NCI-H2171 treated with DMSO at 0.1 percent for 48 hours (cell line): ENCODE results near the gene SLIT3.

Source experiments
- DNase-seq: peaks from one replicate; lab custom pipeline; 2025; lab: John Stamatoyannopoulos, UW

Gene SLIT3

DNA sequence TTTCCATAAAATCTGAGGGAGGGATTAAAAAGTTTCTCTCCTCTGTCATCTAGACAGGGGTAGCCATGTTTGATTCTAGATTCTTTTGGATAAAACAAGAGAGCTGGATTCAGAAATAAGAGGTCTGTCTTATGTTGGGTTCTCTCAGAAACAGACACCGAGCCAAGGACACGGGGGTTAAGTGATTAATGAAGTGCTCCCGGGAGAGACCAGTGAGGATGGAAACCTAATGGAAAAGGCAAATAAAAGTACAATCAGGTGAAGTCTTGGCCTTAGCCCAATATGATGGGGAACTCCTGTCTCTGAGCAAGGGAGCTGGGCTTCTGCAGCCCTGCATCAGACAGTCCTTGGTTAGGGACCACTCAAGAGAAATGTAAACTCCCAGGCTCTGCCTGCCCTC lies 413.0 kb downstream of the SLIT3 start:
- no peak for DNase-seq

DNA sequence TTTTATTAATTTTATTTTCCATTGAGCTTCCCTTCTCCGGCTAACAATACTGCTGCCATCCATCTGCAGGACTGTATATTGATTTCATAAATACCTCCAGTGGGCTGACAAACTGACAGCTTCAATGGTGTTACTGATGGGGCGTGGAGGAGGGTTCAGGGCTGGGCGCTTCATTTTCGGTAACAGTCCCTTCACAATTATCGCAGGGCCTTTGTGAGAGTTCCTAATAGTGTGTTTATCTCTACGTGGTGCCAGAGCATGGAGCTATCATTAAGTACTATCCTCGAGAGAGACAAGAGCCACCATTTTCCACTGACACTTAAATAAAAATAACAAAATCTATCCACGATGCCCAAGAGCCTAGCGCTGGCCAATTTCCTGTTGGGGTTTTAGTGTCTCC lies 414.8 kb downstream of the SLIT3 start:
- DNase-seq: no peak

DNA sequence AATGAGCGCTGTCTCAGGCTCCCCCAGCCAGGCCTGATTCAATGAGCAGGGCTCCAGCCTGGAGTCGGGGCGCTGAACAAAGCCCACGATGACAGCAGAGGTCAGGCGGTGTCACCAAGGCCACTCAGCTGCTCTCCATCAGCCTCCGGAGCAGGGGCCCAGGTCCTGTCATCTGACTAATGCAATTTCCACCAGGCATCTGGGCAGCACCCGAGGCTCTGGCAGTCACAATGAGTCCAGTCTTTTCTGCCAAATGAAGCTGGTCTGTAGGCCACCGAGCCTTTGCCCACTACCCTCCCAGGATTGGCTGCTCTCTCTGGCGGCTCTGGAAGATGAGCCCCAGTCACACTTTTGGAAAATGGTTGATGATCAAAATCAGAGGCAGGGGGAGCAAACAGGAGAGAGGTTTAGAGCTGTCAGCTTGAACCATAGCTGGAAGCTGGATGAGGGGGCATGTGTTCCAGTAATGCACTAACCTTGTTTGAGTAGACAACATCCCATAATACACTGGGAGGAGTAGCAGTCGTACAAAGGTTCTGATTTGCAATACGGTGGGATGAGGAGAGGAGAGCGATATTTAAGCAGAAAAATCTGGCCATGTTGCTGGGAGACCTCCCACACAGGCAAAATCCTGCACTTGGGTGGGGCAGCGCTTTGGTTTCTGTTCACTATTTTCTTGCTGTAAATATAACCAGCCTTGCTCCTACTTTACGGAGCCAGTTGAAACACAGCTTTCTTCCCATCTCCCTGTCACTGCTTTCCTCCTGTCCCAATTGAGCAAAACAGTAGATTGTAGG lies 415.4 kb downstream of the SLIT3 start:
- DNase-seq: no peak

DNA sequence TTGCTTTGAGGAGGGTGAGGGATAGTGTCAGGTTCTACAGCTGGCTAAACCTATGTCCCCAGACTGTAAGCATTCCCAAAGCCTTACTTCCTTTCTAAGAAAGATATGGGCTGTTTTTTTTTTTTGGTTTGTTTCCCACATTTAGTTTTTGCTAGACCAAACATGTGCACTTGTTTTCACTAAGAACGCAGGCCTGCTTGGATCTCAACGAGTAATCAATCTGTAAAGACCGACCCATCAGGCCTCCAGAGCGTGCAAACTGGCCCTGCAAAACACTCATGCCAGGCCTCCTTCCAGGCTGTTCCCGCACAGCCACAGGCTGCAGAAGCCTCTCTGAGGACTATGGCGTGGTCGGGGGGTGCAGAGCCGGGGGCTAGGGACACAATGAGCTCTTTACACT lies 416.9 kb downstream of the SLIT3 start:
- no peak for DNase-seq

DNA sequence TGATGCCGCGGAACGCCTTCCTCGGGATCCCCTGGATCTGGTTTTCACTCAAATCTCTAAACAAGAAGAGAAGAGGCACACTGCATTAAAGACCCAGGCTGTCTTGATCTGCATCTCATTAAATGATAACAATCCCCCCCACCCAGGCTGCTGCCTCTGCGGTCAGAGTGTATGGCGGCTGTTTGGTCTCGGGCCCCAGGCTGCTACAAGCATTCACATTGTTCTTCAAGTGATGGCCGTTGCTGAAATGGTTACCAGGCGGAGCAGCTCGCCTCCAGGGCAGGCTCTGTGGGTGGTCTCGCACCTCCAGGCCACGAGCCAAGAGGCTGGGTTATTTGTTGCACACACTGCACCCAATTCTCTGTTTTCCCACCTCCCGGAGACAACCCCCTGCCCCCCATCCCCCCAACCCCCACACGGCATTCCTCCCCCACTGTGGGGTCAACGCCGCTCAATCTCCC lies 417.6 kb downstream of the SLIT3 start:
- no peak for DNase-seq

DNA sequence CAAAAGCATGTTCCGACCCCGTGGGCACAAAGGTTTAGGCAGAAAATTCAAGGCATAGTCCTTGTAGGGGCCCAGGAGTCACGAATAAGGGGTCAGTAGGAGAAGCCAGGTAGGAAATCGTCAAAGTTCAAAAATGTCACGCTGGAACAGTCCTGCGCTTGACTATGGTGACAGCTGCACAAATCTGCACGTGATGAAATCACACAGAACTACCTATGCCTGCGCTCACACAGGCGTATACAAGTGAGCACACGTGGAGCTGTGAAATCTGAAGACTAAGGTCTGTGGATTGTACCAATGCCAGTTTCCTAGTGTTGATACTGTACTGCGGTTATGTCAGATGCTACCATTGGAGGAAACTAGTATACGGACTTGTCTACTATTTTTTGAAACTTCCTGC lies 418.7 kb downstream of the SLIT3 start:
- no peak for DNase-seq

DNA sequence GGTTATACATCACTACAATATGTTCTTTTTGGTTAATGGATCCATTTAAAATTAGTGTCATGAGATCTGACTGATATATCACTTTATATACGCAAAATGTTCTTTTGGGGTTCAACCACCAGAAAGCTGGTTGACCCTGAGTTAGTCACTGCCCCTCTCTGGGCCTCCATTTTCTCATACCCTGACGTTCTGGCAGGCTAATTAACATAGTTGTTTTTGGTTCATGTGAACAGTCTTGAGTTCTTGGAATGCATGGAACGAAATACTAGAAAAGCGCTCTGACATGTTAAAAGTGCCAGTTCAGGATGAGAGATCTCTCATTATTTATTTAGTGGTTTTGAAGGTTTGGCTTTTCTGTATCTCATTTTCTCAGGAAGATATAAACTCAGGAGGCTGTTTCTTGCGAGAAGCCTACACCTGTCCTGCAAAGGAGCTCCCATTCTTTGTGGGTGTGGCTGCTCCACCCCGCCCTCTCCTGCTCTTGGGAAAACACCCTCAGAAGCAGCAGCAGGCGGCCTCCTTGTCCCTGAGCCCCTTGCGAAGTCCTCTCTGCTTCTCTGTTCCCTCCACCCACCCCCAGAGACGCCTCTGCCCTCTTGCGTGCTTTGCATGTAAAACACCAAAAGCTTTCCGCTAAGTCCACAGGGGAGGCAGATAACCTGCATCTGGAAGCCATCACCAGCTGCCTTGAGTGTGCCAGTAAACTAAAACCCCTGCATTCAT lies 419.4 kb downstream of the SLIT3 start:
- DNase-seq: no peak

DNA sequence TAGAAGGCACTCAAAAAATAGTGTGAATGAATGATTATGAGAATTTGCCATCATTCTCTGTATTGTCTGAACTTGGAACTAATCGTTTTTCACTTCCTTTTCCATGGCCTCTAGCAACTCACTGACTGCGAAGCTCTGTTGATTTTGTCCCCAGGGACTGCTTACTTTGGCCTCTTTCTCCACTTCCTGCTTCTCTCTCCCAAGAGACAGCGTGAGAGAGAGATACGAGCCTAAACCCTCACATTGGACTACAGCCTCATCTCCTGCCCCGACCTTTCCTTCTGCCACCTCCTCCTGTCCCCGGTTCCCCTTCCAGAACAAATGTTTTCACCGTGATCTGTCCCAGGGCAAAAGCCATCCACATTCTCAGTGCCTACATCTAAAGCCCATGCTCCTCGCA lies 421.0 kb downstream of the SLIT3 start:
- DNase-seq: no peak

DNA sequence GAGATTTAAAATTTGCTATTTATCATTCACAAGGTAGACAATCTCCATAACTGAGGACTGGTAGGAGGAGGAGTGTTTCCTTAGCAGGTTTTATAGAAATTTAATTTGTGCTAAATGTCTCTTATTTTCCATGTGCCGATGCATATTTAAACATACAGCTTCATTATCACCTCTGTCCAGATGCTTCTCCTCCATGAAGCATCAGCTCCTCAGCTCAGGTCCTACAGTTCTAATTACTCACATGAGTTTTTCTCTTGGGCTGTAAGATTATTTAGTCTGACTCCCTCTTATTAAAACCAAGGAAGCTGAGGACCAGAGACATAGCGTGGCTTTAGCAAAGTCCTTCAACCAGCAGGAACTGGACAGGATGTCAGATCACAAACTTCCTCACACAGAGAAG lies 421.6 kb downstream of the SLIT3 start:
- DNase-seq: no peak

DNA sequence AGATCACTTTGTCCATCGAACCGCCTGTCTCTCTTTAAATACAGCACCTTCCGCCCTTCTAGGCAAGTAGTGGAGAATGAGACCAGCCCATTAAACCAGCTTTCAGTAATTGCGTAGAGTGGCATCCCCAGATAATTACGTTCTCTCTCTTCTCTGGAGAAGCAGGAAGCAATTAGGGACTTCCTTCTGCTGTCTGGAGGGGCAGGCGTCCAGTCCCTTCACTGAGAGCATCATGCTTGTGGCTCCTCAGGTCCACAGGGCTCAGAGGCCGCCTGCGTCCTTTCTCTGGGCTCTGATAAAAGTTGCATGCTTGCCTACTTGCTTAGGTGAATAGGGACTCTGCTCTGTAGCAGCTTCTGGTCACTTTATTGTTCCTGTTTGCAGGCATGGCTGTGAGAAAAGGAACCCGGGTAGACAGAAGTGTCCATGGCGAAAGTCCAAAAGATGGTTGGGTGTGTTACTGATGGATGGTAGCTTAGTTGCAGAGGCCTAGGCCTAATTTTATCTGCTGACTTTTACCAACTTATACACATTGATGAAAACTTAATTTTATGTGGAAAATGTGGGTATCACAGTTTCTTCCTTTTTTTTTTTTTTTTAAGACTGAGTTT lies 422.7 kb downstream of the SLIT3 start:
- peak; percentile 3 for DNase-seq

DNA sequence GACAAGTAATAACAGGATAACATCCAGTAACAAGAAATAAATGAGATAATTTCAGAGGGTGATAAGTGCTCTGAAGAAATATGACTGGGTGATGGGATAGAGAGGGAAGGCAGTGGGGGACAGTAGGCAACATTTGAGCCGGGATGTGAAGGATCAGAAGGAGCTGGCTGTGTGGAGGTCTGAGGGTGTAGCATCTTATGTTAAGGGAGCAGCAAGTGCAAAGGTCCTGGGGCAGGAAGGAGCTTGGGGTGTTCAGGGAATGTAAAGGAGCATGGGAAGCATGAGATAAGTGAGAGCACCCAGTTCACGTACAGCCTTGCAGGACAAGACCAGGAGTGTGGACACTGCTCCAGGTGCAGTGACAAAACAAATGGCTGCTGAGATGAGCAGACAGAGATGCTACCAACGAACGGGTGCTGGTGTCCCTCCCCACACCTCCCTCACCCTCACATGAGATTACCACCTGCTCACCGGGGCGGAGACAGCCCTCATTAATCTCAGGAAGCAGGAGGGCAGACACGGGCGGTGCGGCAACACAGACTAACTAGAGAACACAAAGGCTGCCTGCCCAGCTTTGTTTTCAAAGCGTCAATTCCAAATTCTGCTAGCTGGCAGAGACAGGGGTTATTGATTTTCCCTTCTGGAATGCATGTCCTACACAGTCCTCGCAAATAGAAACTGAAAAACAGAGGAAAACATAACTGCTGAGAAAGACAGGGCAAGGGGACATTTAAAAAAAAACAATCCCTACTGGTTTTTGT lies 423.6 kb downstream of the SLIT3 start:
- peak; percentile 66 for DNase-seq

DNA sequence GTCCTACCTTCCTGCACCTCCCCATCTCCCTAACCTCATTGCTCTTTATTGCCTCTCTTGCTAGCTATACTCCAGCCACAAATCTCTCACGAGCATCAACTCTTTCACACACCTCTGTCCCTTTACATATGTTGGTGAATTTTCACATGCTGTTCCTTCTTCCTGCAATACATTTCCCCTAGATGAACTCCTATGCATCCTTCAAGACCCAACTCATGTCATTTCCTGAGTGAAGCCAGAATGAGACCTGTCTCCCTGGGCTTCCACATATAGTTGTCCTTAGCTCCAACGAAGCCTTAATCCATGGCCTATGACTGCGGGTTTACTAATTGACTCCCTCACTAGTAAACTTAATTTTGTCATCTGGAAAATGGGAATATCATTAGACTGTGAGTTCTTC lies 424.5 kb downstream of the SLIT3 start:
- no peak for DNase-seq

DNA sequence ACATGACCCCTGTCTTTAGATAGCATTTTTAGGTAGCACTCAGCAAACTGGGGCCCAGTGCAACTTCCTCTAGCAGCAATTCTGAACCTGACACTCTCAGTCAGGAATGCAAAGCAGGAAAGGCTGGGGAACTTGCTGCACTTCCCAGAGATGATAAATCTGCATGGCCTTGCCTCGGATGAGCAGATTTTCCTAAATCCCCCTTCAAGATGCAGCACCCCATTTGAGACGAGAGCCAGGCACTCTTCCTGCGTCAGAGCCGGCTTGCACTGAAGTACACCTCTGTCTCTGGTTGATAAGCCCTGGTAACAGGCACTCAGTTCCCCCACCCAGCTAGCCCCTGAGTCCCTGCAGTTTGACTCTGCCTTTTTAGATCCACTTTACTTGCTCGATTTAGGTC lies 425.1 kb downstream of the SLIT3 start:
- no peak for DNase-seq

DNA sequence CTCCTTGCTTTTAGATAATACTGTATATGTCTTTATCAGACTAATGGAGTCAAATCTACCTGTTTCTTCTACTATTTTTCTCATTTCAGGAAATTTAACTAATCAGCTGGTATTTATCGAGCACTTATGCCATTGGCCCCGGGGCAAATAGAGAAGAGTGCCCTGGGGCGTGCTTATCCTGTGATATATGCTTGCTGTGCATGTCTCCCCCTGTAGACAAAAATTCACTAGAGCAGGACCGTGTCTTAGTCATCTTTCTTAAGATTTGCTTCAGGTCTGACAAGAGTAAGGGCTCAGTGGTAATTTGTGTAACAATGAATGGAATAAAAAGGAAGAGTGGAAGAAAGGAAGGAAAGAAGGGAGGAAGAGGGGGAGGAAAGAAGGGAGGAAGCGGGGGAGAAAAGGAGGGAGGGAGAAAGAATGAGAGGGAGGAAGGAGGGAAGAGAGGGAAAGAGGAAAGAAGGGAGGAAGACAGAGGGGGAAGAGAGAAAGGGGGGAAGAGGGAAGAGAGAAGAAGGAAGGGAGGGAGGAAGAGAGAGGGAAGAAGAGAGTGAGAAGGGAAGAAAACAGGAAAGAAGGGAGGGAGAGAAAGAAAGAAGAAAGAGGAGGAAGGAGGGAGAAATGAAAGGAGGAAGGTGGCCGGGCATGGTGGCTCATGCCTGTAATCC lies 426.1 kb downstream of the SLIT3 start:
- DNase-seq: no peak

DNA sequence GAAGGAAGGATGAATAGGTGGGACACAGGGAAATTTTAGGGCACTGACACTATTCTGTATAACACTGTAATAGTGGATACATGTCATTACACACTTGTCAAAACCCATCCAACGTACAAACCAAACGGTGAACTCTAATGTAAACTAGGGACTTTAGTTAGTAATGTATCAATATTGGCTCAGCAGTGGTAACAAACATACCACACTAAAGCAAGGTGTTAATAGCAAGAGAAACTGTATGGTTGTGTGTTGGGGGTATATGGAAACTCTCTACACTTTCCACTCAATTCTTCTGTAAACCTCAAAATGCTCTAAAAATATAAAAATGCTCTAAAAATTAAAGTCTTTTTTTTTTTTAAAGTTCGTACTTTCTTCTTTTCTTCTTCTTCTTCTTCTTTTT lies 428.7 kb downstream of the SLIT3 start:
- DNase-seq: no peak

DNA sequence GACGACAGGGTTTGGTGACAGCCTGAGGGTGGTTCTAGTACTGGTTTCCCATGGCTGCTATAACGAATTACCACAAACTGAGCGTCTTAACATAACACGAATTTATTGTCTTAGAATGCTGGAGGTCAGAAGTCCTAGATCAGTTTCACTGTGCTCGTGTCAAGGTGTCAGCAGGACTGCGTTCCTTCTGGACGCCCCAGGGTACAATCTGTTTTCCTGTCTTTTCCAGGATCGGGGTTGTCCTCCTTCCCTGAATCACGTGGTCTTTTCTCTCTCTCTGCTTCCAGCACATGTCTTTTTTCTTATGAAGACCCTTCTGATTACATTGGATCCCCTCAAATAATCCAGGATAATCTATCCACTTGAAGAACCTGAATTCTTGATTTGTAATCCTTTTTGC lies 430.0 kb downstream of the SLIT3 start:
- DNase-seq: no peak

DNA sequence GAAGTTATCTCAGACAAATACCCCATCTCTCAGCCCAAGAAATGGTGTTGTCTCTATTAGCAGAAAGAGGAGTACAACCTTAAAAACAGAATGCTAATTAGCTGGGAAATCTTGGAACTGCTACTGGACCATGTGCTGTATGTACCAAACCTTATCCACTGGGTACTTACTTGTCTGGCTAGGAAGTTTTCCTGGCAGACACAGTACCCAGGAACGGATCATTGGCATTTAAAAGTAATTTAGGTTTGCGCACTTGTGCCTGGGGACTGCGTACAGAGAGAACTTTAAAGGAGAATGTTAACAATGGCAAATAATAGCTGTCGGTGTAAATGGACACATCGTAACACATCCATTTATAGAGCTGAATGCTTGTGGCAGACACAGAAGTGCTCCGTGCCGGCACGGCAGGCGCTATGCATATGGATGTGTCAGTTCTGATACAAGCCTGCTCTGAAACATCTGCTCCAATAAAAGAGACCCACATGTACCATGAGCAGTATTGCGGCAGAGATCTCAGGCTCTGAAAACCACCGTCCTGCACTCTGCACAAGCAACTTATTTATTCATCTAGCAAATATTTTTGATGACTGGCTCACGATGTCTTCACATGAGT lies 431.2 kb downstream of the SLIT3 start:
- DNase-seq: no peak

DNA sequence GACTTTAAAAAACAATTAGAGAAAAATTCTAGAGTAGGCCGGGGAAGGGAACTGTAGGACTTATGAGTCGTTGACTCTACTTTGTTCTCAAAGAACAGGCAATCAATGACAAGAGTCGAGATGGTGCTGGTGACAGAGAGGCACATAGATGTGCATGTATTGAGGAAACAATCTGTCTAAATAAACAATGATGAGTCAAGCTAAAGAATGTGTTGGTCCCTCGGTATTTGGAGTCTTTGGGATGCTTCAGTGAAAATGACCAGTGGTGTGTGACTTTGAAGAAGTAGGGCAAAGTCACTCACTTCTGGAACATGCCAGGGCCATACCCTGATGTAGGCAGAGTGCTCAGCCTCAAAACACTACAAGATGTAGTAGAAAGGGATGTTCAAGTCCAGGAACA lies 433.7 kb downstream of the SLIT3 start:
- no peak for DNase-seq

DNA sequence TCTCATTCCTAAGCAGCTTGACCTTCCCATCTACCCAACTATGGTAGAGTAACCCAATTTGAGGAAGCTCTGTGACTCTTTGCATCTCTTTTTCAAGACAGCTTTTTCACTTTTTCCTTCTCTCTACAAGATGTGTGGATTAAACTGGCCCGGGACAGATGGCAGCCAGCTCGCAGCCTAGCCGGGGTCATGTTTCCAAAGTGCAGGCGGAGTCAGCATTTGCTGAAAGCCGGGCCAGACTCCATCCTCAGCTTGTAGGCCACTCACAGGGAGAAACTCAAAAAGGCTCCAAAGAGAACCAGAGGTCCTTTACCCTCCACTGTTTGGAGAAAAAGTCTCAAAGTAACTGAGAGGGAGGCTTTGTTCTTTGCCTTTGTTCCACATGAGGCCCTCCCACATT lies 435.0 kb downstream of the SLIT3 start:
- peak; percentile 64 for DNase-seq

DNA sequence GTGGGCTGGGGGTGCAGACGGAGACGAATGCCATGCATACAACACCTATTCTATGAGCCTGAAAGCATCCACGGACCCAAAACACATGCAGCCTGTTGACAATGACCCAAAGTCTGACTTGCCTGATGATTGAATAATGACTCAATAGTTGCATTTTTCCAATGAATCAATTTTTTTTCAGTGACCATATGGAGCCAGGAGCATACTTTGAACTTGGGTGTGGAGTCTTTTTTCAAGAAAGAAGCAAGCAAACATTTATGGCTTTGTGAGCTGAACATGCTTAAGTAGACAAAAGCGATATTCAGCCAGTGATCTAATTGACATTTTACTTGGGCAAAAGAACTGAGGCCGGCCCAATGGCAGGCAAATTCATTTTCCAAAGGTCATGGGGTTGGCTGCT lies 437.9 kb downstream of the SLIT3 start:
- no peak for DNase-seq

DNA sequence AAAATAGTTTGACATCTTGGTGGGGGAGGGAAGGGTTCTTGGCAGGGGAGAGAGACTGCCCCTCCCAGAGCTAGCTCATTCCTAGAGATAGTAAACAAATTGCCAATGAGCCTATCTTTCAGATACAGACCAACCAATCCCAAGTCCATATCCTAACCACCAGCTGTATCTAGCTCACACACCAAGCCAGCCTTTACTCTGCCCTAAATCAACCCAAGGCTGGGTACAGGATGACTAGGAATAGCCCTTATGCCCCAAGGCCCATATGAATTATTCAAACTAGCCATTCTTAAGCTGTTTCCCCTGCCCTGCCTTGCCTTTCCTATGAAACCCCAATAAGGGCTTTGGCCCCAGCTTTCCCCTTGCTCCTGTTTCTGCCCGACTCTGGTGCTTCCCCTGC lies 440.4 kb downstream of the SLIT3 start:
- DNase-seq: no peak
